Measurements from ENCODE around the gene L1CAM. TPM values are rescaled to one million over a fixed set of nuclear protein-coding genes. Genes with fewer than 3 reads are reported as not detected.

L1CAM gene
- total RNA-seq, 2 donors from 2014 or later, result 3.7 to 8.8 TPM

GRCh38 chrX:153925739-153926551, 40.0 kb upstream of the L1CAM start, which contains the start of gene ARHGAP4:
TSS of gene ARHGAP4 (minus strand) at chrX:153926264. CDS start at chrX:153926202, 62 bp downstream.
- ATAC-seq (no peak), DNase-seq (peak in 1 of 2 donors; percentile 48)
- intact Hi-C loops (cut with DNase I, micrococcal nuclease), result no loop called here

- intact Hi-C loops (cut with DNase I, micrococcal nuclease), result no loop called here
- ATAC-seq (no peak), DNase-seq (no peak)
These were observed 39.4 kb upstream of the L1CAM start for GRCh38 chrX:153925387-153925738.

- DNase-seq, result peak in 1 of 2 donors; percentile 37
- ATAC-seq, result no peak
- intact Hi-C loops (cut with DNase I, micrococcal nuclease), result no loop called here
These were observed 38.3 kb upstream of the L1CAM start for GRCh38 chrX:153924149-153924861.

- ATAC-seq (peak; percentile 24), DNase-seq (peak; percentile 69 to 71)
- intact Hi-C loops (cut with DNase I, micrococcal nuclease), result no loop called here
These were observed 37.2 kb upstream of the L1CAM start for GRCh38 chrX:153922932-153923857.

GRCh38 chrX:153921511-153922446, 35.8 kb upstream of the L1CAM start:
- no peak for DNase-seq

GRCh38 chrX:153921070-153921469, 35.1 kb upstream of the L1CAM start:
- intact Hi-C loops (cut with DNase I, micrococcal nuclease), result no loop called here
- DNase-seq, result no peak
- no peak for ATAC-seq

More at GRCh38 chrX:153921511-153922446, 35.8 kb upstream of the L1CAM start:
- intact Hi-C loops (cut with DNase I, micrococcal nuclease), result no loop called here
- ATAC-seq, result no peak

- DNase-seq (no peak), ATAC-seq (no peak)
- intact Hi-C loops (cut with DNase I, micrococcal nuclease), result no loop called here
These were observed 34.6 kb upstream of the L1CAM start for GRCh38 chrX:153920546-153920945.

- DNase-seq (no peak), ATAC-seq (no peak)
- intact Hi-C loops (cut with DNase I, micrococcal nuclease), result no loop called here
These were observed 33.3 kb upstream of the L1CAM start for GRCh38 chrX:153919281-153919680.

- ATAC-seq (no peak), DNase-seq (no peak)
- intact Hi-C loops (cut with DNase I, micrococcal nuclease), result no loop called here
These were observed 31.9 kb upstream of the L1CAM start for GRCh38 chrX:153917869-153918268.

- ATAC-seq, result no peak
- intact Hi-C loops (cut with DNase I, micrococcal nuclease), result no loop called here
- no peak for DNase-seq
These were observed 27.7 kb upstream of the L1CAM start for GRCh38 chrX:153913701-153914100.

- DNase-seq (no peak), ATAC-seq (no peak)
- intact Hi-C loops (cut with DNase I, micrococcal nuclease), result no loop called here
These were observed 27.2 kb upstream of the L1CAM start for GRCh38 chrX:153913211-153913610.

- intact Hi-C loops (cut with DNase I, micrococcal nuclease), result no loop called here
- ATAC-seq, result no peak
- DNase-seq, result no peak
These were observed 25.8 kb upstream of the L1CAM start for GRCh38 chrX:153911798-153912197.

GRCh38 chrX:153910446-153910845, 24.5 kb upstream of the L1CAM start:
- peak in 1 of 2 donors; percentile 23 for DNase-seq
- intact Hi-C loops (cut with DNase I, micrococcal nuclease), result no loop called here

GRCh38 chrX:153909980-153910360, 24.0 kb upstream of the L1CAM start:
- intact Hi-C loops (cut with DNase I, micrococcal nuclease), result no loop called here
- no peak for DNase-seq
- no peak for ATAC-seq

More at GRCh38 chrX:153910446-153910845, 24.5 kb upstream of the L1CAM start:
- ATAC-seq, result no peak

- intact Hi-C loops (cut with DNase I, micrococcal nuclease), result no loop called here
- ATAC-seq, result no peak
- peak in 1 of 2 donors; percentile 20 for DNase-seq
These were observed 23.3 kb upstream of the L1CAM start for GRCh38 chrX:153909024-153909979.

- DNase-seq, result peak in 1 of 2 donors; percentile 19
- ATAC-seq, result no peak
- intact Hi-C loops (cut with DNase I, micrococcal nuclease), result no loop called here
These were observed 22.4 kb upstream of the L1CAM start for GRCh38 chrX:153908219-153908860.

GRCh38 chrX:153907456-153907855, 21.5 kb upstream of the L1CAM start:
- no peak for DNase-seq
- intact Hi-C loops (cut with DNase I, micrococcal nuclease), result no loop called here
- no peak for ATAC-seq
